Fibroblast of skin of scalp (primary cell): Measurements from ENCODE around the gene CUL3. TPM values are rescaled to one million over a fixed set of nuclear protein-coding genes. Genes with fewer than 3 reads are reported as not detected.
"Not testable (repeated sequence)": the region's sequence is repeated elsewhere in the genome, so short reads cannot be mapped to it uniquely, and the experiment has no call there.

Experiments
- DNase-seq: peaks from one replicate; pipeline ENCODE4 v3.0.0-alpha.2; 2013
- polyA plus RNA-seq, 2 experiments: library from polyadenylated mRNA; unstranded; fragments of 120-200 nt; gene quantifications; one replicate each; pipeline ENCODE4 v1.2.1, GENCODE V29; 2013; ENCODE audit not compliant: insufficient read length in 2 of 2

Gene CUL3
- 79.4 TPM for polyA plus RNA-seq (2013, experiment 1 of 2; ENCODE audit: insufficient read length)
- 87.0 TPM for polyA plus RNA-seq (2013, experiment 2 of 2; ENCODE audit: insufficient read length)

- peak; percentile 98 for DNase-seq
Measured at GRCh38 chr2:224585211-224586088, at the start of gene CUL3. Gene CUL3, minus strand, starts transcription at chr2:224585363. Its CDS starts 354 bp downstream, at chr2:224585009.

- no peak for DNase-seq
Measured at GRCh38 chr2:224630659-224631550, 45.7 kb upstream of the CUL3 start.

- no peak for DNase-seq
Measured at GRCh38 chr2:224628416-224628815, 43.3 kb upstream of the CUL3 start.

- DNase-seq, result no peak
Measured at GRCh38 chr2:224626735-224627134, 41.6 kb upstream of the CUL3 start.

- no peak for DNase-seq
Measured at GRCh38 chr2:224613543-224614286, 28.6 kb upstream of the CUL3 start.

GRCh38 chr2:224612578-224612977, 27.4 kb upstream of the CUL3 start:
- DNase-seq, result no peak

- DNase-seq, result no peak
Measured at GRCh38 chr2:224611938-224612337, 26.8 kb upstream of the CUL3 start.

GRCh38 chr2:224608104-224608503, 22.9 kb upstream of the CUL3 start:
- no peak for DNase-seq

GRCh38 chr2:224603746-224604500, 18.8 kb upstream of the CUL3 start:
- not testable (repeated sequence) for DNase-seq

- DNase-seq, result not testable (repeated sequence)
Measured at GRCh38 chr2:224602778-224603375, 17.7 kb upstream of the CUL3 start.

- DNase-seq, result no peak
Measured at GRCh38 chr2:224601923-224602322, 16.8 kb upstream of the CUL3 start.

- DNase-seq, result no peak
Measured at GRCh38 chr2:224598678-224599077, 13.5 kb upstream of the CUL3 start.

GRCh38 chr2:224596289-224596688, 11.1 kb upstream of the CUL3 start:
- DNase-seq, result no peak

- no peak for DNase-seq
Measured at GRCh38 chr2:224595518-224595917, 10.4 kb upstream of the CUL3 start.

GRCh38 chr2:224594840-224595239, 9.7 kb upstream of the CUL3 start:
- no peak for DNase-seq

GRCh38 chr2:224591220-224591619, 6.1 kb upstream of the CUL3 start:
- no peak for DNase-seq

GRCh38 chr2:224586127-224586695, 1.0 kb upstream of the CUL3 start:
- no peak for DNase-seq

GRCh38 chr2:224584785-224585210, 365 bp downstream of the CUL3 start:
- DNase-seq, result peak; percentile 56

- DNase-seq, result peak; percentile 43
Measured at GRCh38 chr2:224584111-224584784, 915 bp downstream of the CUL3 start.

GRCh38 chr2:224583033-224583432, 2.1 kb downstream of the CUL3 start:
- not testable (repeated sequence) for DNase-seq
